Islet precursor cell (in vitro differentiated cells): ENCODE measurements around the gene SYP.

Experiments used
- DNase-seq: peaks from one replicate; pipeline ENCODE4 v3.0.0-alpha.2; 2018

SYP gene

DNA sequence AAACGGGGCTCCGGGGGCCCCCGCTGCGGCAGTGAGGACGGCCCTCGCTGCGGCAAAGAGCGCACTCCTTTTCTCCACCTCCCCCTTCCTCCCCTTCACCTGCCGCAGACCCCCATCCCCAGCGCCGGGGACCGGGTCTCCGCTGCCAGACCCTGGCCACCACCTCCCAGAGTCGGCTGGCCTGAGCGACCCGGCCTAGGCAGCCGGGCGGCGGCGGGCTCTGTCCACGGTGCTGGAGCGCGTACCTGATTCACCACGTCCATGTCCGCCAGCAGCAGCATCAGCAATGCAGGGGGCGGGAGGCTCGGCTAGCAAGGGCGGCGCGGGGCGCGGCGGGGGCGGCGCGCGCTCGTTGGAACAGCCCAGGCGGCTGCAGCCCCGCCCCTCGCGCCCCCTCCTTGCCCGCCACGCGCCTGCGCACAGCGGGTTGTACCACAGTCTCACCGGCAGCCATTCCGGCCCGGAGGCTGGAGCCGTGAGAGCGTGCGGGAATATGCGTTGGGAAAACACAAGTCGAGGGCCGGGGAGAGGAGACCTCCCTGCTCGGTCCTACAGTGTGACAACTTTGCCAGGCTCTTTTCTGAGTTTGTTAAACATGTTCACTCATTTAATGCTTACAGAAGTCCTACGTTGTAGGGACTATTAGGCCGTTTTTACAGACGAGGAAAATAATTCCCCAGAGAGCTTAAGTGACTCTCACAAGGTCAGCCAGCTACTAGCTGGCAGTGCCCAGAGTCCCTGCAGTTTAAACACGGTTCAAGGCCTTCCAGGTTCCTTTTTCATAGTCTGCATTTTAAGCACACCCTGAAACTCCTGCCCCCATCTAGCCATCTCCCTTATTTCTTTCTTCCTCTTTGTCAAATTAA is at the start of gene SYP:
SYP (minus strand) TSS at position 288 of the 866 bp plus-strand sequence; CDS start at position 281, 7 bp downstream.
- peak; percentile 95 for DNase-seq

DNA sequence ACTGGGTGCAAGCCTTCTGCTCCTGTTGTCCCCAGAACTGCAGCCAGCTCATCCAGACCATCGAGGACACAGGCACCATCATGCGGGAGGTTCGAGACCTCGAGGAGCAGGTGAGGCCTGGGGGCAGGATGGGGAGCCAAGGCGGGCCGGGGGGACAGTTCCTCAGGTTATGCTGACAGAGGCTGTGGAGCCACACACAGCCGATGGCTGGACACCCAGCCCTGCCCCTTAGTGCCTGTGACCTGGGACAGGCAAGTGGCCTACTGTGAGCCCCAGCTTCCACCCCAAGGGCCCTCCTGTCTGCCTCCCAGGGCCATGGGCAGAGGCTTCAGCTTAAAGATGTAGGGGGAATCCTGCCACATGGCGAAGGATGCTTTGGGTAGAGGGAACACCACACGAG is 49.6 kb upstream of the SYP start:
- no peak for DNase-seq

DNA sequence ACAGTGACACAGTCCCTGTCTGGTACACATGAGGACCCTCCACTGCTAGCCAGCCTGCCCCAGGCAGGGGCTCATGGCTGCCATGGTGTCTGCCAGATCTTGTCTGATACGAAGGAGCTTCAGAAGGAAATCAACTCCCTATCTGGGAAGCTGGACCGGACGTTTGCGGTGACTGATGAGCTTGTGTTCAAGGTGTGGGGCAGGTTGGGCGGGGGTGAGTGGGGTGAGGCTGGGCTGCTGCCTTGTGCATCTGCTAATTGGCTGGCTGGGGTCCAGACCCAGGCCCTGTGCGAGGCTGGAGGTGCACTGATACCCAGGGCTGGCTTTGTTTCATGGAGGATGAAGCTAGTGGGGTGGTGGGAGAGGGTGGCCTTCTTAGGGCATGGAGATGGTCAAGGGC is 49.1 kb upstream of the SYP start:
- DNase-seq, result no peak

DNA sequence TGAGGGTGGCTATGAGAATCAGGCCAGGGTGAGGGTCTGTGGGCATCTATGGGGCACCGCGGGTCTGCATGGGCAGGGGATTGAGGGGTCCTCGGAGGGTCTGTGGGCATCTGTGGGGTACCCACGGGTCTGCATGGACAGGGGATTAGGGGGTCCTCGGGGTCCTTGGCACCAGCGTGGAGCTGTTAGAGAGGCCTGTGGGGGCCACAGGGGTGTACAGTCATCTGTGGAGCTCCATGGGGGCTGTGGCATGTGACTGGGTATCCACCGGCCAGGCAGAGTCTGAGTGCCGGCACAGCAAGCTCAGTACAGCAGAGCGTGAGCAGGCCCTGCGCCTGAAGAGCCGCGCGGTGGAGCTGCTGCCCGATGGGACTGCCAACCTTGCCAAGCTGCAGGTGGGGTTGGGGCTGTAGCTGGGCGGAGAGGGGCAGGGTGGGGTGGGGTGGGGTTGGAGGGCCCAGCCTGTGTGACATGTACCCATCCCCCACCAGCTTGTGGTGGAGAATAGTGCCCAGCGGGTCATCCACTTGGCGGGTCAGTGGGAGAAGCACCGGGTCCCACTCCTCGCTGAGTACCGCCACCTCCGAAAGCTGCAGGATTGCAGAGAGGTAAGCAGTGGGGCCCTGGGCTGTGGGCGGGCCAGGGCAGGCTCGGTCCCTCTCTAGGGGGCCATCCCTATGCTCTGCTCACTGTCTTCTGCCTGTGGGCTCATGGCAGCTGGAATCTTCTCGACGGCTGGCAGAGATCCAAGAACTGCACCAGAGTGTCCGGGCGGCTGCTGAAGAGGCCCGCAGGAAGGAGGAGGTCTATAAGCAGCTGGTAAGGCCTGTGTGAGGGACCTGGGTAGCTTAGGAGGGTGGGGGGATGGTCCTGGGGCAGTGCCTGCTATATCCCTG is 48.2 kb upstream of the SYP start:
- DNase-seq, result no peak

DNA sequence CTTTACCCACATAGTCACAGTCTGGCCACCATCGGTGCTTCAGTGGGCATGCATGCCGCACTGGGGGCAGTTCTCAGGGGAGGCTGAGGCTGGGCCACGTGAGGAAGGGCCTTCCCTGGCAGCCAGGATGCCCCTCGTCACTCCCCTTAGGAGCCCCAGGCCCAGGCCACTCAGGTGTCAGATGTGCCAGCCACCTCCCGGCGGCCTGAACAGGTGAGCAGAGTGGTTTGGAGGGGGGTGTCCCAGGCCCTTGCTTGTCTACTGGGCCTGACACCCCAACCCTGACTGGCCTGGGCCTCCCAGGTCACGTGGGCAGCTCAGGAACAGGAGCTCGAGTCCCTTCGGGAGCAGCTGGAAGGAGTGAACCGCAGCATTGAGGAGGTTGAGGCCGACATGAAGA is 47.4 kb upstream of the SYP start:
- no peak for DNase-seq

DNA sequence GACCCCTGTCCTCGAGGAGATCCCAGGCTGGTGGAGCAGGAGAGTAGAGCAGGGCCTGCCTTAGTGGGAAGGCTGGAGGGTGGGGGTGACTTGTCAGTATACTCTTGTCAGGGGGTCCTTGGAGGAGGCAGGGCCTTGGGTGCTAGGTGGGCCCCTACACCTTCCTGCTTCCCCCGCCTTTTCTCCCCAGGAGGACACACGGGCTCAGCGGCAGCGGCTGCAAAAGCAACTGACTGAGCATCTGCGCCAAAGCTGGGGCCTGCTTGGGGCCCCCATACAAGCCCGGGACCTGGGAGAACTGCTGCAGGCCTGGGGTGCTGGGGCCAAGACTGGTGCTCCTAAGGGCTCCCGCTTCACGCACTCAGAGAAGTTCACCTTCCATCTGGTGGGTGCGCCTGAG is 46.5 kb upstream of the SYP start:
- no peak for DNase-seq

DNA sequence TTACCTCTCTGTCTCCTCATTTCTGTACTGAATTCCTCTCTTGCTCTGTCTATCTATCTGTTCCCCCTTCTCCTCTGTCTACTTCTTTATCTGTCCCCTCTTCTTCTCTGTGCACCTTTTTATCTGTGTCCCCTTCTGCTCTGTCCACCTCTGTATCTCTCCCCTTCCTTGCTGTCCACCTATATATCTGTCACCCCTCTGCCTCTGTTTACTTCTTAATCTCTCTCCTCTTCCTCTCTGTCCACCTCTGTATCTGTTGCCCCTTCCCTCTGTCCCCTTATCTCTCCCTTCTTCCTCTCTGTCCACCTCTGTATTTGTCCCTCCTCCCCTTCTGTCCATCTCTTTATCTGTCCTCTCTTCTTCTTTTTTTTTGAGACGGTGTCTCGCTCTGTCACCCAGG is 44.2 kb upstream of the SYP start:
- no peak for DNase-seq

DNA sequence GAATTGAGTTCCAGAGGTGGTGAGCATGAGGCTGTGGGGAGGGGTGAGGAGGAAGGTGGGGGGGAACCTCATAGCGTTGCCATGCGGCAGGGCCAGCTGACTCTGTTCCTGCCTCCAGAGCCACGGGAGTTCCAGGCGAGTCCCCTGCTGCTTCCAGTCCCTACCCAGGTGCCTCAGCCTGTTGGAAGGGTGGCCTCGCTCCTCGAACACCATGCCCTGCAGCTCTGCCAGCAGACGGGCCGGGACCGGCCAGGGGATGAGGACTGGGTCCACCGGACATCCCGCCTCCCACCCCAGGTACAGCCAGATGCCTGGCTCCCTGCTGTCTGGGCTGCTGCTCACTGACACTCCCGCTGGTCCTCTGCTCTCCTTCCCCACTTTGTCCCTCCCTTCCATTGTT is 43.2 kb upstream of the SYP start:
- DNase-seq, result no peak

DNA sequence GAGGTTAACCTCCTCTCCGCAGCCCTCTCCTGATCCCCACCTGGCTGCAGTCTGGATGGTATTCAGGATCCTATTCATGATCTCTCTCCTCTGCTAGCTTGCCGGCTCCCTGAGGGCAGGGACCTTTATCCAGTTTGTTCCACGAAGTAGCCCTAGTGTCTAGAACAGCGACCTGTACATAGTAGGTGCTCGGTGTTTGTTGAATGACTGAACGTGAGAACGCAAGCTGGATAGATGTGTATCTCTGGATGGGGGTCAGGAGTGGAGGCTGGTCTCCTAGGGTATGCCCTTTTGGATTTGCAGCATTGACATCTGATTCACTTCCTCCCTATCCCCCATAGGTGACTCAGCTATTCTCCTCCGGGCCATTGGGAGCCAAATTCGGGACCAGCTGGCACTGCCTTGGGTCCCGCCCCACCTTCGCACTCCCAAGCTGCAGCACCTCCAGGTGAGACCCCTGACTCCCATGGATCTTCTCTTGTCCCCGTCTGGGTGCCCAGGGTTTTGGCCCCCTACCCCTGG is 42.6 kb upstream of the SYP start:
- no peak for DNase-seq

DNA sequence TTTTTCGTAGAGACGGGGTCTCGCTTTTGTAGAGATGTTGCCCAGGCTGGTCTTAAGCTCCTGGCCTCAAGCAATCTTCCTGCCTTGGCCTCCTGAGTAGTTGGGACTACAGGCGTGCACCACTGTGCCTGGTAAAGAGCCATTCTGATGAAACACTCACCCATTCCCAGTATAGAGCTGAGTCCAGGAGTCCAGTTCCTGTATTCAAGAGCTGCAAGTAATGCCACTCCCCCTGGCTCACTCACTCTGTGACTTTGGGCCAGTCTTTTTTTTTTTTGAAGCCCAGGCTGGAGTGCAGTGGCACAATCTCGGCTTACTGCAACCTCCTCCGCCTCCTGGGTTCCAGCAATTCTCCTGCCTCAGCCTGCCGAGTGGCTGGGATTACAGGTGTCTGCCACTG is 38.7 kb upstream of the SYP start:
- no peak for DNase-seq

DNA sequence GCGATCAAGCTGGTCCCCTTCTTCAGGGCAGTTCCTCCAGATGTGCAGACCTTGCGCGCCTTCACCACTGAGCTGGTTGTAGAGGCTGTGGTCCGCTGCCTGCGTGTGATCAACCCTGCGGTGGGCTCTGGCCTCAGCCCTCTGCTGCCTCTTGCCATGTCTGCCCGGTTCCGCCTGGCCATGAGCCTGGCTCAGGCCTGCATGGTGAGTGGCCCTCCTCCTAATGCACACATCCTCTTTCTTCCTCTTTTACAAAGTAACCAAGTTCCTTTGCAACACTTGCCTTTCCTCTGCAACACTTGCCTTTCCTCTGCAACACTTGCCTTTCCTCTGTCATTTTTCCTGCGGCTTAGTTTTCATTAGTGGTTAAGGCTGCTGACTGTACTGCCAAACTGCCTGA is 37.1 kb upstream of the SYP start:
- DNase-seq, result no peak

DNA sequence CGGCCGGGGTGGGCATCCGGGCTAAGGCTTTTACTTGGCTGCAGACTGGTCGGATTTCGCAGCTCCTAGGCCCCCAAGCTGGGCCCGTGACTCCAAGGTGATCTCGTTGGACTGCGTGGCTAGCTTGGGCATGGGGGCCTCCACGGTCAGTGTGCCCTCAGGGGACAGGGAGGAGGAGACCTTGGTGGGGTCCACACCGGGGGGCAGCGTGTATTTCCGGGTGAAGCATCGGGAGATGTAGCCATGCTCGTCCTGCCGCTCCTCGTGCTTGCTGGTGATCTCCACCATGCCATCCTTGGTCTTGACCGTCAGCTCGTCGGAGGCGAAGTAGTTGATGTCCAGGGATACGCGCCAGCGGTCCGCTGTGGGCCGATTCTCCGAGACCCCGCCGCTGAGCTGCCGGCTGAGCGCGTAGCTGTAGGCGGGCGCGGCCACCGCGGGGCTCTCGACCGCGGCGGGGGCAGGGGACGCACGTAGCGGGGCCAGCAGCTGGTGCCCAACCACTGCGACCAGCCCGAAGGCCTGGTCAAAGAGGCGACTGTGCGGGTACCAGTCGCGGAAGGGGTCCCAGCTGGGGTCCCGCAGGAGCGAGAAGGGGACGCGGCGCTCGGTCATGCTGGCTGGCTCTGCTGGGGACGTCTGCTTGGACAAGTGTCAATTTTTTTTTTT is 34.0 kb upstream of the SYP start:
- DNase-seq, result no peak

DNA sequence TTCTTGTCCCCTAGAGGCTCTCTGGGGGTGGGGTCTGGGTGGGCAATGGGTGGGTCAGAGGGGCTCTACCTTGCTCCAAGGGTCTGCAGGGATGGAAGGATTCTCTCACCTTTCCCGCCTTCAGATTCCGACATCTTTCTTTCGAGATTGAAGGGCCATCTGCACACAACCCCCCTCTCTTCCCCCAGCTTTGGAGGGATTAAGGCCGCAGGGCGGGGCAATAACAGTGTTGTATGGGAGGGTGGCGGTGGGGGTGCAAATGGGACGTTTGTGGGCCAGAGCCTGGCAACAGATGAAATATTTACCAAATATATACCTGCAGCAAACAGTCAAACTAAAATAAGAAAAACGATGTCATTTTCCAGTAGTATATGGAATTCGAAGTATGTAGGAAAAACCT is 33.2 kb upstream of the SYP start, which contains the start of gene CACNA1F:
CACNA1F (minus strand) TSS at position 165 of the 400 bp plus-strand sequence; CDS start at position 134, 31 bp downstream.
- DNase-seq, result no peak

DNA sequence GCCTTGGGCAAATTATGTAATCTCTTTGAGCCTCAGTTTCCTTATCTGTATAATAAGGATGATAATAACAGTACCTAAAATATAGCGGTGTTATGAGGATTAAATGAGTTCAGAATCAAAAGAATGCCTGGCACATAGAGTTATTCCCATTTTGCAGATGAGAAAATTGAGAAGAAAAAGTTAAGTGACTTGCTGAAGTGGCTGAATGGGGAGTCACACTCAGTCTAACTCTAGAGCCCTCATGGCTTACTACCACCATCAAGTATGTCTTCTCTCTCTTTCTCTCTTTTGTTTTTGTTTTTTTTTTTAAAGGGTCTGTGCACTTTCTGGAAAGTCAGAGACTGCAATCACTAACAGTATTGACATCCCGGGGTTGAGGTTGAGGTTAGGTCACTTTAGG is 32.5 kb upstream of the SYP start:
- DNase-seq, result no peak

DNA sequence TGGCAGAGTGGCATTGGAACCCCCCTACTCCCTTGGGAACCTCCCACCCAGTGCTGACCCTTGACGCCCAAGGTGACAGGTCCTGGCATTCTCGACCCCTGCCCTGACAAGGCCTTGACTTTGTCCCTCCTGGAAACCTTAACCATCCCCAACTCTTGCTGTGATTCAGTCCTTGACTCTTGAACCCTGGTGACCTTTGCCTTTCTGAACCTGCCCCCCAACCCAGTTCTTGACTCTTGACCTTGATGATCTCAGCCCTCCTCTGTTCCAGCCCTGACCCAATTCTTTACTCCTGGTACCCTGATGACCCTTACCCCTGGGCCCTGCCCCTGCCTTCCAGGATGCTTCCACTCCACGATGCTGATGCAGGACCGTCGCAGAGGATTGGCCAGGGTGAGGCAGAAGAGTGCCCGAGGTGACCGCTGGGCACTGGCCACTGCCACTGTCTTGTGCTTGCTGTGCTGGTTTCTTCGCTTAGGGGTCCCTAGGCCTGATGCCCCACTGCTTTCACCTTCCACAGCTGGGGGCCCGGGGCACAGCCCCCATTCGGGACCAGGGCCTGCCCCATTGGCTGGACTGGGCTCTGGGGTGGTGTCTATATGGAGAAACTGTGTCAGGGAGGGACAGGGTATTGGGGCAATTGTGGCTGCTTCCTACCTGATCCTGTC is 31.5 kb upstream of the SYP start:
- no peak for DNase-seq

DNA sequence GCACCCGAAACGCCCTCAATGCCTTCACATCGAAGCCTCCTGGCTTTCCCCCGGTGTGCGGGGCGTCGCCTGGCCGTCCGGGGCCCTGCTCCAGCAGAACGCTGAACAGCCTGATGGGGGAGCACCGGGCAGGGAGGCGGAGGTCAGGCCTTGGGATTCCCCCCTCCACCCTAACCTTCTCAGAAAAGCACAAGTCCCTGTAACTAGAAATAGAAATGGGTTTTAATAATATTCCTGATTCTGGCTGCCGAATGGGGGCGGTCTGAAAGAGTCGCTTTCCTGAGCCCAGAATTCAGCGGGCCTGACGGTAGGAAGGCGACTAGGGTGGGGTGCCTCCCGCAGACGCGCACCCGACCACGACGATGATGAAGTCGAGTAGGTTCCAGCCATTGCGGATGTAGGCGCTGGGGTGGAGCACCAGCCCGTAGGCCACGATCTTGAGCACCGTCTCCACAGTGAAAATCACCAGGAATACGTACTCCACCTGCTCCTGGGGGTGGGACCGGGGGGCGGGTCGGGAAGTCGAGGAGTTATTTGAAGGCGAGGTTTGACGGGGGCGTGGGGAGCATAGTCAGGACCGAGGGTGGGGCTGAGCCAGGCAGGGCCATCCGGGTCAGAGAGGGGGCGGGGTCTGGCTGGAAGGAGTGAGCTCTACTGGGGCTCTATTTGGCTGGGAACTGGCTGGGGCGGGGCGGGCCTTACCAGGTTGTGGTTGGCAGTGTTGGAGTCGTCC is 30.7 kb upstream of the SYP start:
- peak; percentile 80 for DNase-seq

DNA sequence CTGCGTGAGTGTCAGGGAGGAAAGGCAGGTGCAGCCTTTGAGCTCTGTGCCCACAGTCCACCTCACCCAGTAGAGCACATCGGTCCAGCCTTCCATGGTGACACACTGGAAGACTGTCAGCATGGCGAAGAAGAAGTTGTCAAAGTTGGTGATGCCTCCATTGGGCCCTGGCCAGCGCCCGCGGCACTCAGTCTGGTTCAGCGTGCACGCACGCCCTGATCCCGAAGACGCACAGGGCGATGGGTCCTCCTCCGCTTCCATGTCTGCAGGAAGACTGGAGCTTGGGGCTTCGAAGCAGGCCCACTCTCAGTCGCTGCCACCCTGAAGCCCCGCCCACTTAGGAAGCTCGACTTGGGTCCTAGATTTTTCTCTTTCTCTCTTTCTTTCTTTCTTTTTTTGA is 28.2 kb upstream of the SYP start:
- no peak for DNase-seq

DNA sequence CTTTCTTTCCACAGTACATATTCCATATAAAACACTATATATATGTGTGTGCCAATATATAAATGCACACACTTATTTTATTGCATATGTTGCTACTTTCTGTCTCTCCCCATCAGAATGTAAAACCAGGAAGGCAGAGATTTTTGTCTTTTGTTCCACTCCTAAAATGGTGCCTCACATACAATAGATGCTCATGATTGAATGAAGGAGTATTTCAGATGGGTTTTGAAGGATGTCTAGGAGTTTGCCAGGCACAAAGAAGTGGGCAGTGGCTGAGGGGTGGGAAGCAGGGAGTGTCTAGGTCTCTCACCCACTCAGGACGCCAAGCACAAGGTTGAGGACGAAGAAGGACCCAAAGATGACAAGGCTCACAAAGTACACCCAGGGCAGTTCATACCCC is 27.7 kb upstream of the SYP start:
- no peak for DNase-seq

DNA sequence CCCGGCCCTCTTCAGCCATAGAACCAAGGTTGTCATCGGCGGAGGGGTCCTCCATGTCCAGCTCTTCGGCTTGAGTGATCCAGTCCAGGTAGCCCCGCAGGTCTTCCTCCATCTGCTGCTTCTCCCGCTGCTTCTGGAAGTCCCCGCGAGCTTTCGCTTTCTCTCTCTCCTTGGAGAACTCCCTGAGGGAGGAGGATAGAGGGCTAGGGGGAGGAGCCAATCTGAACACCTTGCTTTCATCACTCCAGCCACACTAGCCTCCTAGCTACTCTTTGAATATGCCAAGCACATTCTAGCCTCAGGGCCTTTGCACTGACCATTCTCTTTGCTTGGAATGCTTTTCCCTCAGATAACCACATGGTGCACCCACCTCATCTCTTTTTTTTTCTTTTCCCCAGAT is 27.0 kb upstream of the SYP start:
- no peak for DNase-seq

DNA sequence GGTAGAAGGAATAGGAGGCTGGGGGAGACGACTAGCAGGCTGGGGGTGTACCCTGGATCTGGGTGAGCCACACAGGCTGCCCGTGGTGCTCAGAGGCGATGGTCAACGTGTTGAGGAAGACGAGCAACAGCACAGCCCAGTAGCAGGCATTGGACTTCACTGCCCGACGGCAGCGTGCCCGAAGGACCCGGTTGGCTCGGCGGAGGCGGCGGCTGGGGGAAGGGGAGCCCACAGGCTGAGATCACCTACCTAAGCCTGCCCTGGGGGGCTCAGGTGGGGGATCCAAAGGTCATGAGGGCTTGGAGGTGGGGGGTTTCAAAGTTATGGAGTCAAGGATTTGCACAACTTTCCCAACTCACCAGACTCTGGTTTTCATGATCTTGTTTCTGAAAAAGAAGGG is 25.9 kb upstream of the SYP start:
- no peak for DNase-seq

DNA sequence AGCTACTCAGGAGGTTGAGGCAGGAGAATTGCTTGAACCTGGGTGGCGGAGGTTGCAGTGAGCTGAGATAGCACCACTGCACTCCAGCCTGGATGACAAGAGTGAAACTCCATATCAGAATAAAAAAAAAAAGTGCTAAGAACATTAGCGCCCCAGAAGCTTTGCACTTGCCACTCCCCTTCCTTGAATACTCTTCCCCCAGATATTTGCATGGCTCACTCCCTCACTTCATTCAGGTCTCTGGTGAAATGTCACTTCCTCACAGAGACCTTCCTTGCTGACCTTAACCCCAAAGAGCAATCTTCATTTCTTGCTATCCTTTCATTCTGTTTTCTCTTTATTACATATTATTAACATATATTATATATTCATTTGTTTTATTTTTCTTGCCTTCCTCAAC is 21.9 kb upstream of the SYP start:
- DNase-seq, result no peak

DNA sequence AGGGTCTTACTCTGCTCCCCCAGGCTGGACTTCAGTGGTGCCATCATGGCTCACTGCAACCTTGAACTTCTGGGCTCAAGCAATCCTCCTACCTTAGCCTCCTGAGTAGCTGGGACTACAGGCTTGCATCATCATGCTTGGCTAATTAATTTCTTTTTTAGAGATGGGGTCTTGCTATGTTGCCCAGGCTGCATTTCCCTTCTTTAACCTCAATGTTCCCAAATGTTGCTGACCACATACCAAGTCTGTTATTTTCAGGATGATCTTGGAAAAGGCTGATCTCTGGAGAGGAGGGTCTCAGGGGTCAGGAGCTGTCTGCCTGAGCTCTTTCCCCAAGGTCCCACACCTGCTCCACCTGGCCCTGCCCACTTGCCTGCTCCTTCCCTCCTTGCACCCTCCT is 20.1 kb upstream of the SYP start:
- no peak for DNase-seq
